HG03196 (cell line): ENCODE results near the gene CAMTA1.
"Not testable (repeated sequence)": the region's sequence is repeated elsewhere in the genome, so short reads cannot be mapped to it uniquely, and the experiment has no call there.

ENCODE experiments used
- ATAC-seq: cut with Tn5 transposase; IDR thresholded peaks from one replicate; pipeline ENCODE4 v1.9.1; 2021; ENCODE audit not compliant: unreplicated experiment

CAMTA1 gene

GRCh38 chr1:7375781-7376660 is 590.8 kb downstream of the CAMTA1 start:
- ATAC-seq, result no peak

- no peak for ATAC-seq
Measured at GRCh38 chr1:7376676-7377075, 591.4 kb downstream of the CAMTA1 start.

- no peak for ATAC-seq
Measured at GRCh38 chr1:7378346-7379130, 593.3 kb downstream of the CAMTA1 start.

GRCh38 chr1:7379441-7379971 is 594.3 kb downstream of the CAMTA1 start:
- no peak for ATAC-seq

- not testable (repeated sequence) for ATAC-seq
Measured at GRCh38 chr1:7380068-7380467, 594.8 kb downstream of the CAMTA1 start.

- ATAC-seq, result no peak
Measured at GRCh38 chr1:7380712-7381111, 595.5 kb downstream of the CAMTA1 start.

- not testable (repeated sequence) for ATAC-seq
Measured at GRCh38 chr1:7381729-7382128, 596.5 kb downstream of the CAMTA1 start.

- ATAC-seq, result no peak
Measured at GRCh38 chr1:7382971-7383370, 597.7 kb downstream of the CAMTA1 start.

- no peak for ATAC-seq
Measured at GRCh38 chr1:7383671-7384520, 598.6 kb downstream of the CAMTA1 start.

- no peak for ATAC-seq
Measured at GRCh38 chr1:7384679-7385078, 599.4 kb downstream of the CAMTA1 start.

- no peak for ATAC-seq
Measured at GRCh38 chr1:7385471-7386225, 600.4 kb downstream of the CAMTA1 start.

- no peak for ATAC-seq
Measured at GRCh38 chr1:7386226-7387052, 601.2 kb downstream of the CAMTA1 start.

GRCh38 chr1:7387053-7387927 is 602.0 kb downstream of the CAMTA1 start:
- no peak for ATAC-seq

GRCh38 chr1:7388141-7388487 is 602.9 kb downstream of the CAMTA1 start:
- no peak for ATAC-seq

- ATAC-seq, result no peak
Measured at GRCh38 chr1:7388488-7389185, 603.4 kb downstream of the CAMTA1 start.

- no peak for ATAC-seq
Measured at GRCh38 chr1:7389201-7389905, 604.1 kb downstream of the CAMTA1 start.

- ATAC-seq, result no peak
Measured at GRCh38 chr1:7389906-7390603, 604.8 kb downstream of the CAMTA1 start.
